Left lobe of liver (tissue), 2 donors: ENCODE measurements around the gene CACNA1B. TPM values are rescaled to one million over a fixed set of nuclear protein-coding genes. Genes with fewer than 3 reads are reported as not detected.

Experiments used
- ATAC-seq: fragments of 200-7000 bp; cut with Tn5 transposase; one replicate; pipeline ENCODE4 v1.9.1; 2020; ENCODE audit warnings: mild to moderate bottlenecking, moderate library complexity
- DNase-seq: peaks from one replicate; pipeline ENCODE4 v3.0.0-alpha.2; 2020; ENCODE audit warnings: low spot score
- total RNA-seq: library from RNA; stranded (reverse); gene quantifications from one replicate; pipeline ENCODE4 v1.2.1, GENCODE V29; 2021
- donor health status: DM: no; HTN: no; CAD: no; lungs with moderate emphysema.
- donor health status: DM: no; HTN: yes; CAD: no.

Gene CACNA1B
- total RNA-seq, 1 donor from 2014 or later, result not detected

DNA sequence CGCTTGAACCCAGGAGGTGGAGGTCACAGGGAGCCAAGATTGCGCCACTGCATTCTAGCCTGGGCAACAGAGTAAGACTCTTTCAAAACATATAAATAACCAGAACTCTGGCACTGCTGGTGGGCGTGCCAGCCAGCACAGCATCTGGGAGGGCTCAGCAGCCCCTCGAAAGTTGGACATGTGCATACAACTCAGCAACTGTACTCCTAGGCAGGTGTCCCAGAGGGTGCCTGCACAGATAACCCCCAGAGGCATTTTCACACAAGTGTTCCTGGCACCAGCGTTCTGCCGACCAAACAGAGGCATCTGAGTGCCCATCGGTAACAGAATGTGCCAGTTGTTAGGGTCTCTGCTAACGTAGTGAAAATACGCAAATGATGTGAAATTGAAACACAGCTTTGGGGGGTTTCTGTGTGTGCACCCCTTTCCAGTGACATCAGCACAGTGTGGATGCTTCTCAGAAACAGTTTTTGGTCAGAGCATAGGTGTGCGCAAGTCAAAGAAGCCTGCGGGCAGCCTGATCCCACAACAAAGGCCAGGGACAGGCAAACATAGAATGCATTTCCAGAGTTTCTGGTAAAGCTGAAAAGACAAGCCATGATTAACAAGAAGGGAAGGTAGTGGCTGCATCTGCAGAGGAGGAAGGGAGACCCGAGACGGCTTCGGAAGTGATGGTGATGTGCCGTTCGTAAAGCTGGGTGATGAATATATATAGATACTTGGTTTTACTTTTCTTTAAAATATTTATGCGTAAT is 190.2 kb downstream of the CACNA1B start:
- DNase-seq, result peak; percentile 28

DNA sequence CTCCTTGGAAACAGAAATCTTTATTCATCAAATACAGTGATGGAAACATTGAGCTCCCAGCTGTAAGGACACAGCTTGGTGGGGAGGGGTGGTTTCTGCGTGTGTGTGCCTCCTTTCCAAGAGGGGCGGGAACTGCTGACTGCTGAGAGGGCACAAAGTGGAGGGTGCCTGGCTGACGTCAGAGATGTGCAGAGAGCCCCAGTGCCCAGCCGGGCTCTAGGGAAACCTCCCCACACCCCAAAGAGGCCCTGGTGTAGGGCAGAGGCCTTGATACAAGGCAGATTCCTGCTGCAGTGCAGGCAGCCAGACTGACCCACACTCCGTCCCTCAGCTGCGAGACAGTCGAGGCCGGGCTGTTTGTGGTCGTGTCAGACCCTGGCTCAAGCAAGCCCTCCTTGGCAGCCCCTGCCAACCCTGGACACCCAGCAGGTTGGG is 191.0 kb downstream of the CACNA1B start:
- ATAC-seq, result no peak
- DNase-seq, result peak; percentile 28

More for the DNA sequence above, 190.2 kb downstream of the CACNA1B start:
- no peak for ATAC-seq

DNA sequence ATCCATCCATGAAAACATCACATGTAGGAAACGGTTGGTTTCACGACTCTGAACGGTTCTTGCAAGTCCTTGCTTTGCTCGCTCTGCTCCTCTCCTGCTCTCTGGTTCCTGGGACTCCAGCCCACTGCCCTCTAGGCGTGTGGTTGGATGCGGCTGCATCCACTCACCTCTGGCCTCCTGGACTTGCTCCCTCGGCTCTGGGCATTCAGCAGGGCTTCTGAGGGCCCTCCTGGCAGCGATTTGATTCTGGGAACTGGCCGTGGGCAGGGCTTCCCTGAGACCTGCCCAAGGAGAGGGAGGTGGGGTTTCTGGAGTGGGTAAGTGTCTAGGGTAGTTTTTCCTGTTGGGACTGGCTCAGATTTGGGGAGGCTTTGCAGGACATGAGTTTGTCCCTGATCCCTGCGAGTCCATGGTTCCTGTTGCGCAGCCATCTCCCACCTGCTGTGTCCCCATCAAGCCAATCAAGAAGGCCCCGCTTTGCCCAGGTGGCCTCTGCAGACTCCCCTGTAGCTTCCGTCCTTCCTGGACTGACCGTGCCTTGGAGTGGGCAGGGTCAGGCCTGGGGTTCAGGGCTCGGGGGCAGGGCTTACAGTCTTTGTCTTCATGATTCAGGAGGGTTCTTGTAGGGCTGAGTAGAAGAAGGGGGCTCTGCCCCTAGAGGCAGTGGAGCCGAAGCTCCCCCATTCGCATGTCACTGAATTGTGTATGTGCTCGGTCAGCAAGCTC is 192.3 kb downstream of the CACNA1B start:
- ATAC-seq, result no peak
- peak; percentile 19 for DNase-seq

DNA sequence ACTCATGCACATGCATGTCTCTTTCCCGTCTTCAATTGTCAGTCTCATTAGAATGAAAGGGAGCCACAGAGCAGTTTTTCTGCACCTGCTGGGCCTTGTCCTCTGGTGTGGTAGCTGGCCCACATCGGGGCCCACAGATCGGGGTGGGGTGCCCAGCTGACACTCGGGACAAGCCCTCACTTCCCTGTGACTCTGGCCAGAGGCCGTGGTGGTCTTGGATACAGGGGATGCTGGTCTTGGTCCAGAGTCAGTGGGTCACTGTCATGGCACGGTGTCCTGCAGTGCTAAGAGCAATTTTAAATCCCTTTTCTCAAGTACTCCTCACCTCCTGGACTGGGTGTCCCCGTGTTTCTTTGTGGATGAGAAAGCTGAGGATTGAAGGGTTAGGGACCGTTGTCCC is 193.2 kb downstream of the CACNA1B start:
- ATAC-seq (no peak), DNase-seq (peak; percentile 35)

DNA sequence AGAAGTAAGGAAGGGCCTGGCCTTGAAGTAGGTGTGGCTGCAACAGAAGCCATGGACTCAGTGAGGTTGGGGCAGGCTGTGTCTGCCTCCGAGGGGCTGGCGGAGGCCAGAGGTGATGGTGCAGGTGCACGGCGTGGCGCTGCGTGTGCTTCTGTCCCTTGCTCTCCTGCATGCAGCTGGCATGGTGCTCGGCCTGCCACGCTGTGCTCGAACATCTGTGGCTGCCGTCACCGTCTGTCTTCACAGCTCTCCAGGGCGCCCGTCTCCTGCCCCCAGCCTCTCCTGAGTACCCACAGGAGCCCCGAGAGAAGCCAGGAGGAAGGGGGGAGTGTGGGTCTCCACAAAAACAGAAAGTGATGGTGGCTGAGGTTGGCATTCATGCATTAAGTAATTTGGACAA is 193.7 kb downstream of the CACNA1B start:
- no peak for ATAC-seq
- no peak for DNase-seq

DNA sequence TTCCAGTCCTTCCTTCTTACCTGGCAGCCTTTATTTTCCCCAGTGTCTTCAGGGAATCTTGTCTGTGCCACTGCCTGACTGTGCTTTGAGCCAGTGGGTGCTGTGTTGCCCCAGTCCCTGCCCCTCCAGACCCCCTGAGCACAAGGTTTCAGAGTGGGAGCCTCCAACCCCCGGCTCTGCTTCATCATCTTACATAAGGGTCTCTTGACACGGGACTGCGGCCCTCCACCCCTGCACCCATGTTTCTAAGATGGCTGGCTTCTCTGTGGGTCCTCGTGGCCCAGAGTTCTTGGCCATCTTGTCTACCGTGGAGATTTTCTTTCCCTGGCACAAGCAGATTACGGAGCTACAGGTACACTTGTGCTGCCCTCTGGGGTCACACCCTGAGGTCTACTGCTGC is 194.1 kb downstream of the CACNA1B start:
- ATAC-seq (no peak), DNase-seq (peak; percentile 27)

DNA sequence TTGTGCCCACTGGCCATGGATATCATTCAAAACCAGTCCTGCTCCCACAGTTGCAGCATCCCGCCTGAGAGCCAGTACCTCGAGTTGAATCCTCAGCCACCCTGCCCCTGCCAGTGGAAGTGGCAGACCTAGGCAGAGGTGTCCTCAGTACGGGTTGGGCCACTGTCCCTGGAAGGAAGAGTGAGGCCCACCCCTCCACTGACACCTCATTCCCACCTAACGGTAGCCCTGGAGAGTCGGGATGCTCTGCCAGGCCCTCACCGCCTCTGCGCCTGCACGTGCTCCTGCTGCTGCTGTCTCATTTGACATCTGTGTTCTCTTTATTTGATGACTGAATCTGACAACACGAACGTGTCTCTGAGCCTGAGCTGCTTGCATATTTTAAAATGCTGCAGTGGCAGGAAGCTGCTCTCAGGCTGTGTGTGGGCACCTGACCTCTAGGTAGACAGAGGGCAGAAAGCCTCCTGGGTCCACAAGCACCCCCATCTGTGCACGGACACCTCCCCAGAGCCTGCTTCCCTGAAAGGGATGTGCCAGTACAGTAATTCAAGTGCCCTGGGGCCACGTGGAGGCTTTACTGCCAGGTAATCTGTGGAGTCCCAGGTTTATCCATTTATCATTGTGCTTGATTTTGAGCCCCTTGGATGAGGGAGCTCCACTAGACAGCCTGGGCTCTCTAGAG is 194.7 kb downstream of the CACNA1B start:
- DNase-seq (peak; percentile 37), ATAC-seq (no peak)

DNA sequence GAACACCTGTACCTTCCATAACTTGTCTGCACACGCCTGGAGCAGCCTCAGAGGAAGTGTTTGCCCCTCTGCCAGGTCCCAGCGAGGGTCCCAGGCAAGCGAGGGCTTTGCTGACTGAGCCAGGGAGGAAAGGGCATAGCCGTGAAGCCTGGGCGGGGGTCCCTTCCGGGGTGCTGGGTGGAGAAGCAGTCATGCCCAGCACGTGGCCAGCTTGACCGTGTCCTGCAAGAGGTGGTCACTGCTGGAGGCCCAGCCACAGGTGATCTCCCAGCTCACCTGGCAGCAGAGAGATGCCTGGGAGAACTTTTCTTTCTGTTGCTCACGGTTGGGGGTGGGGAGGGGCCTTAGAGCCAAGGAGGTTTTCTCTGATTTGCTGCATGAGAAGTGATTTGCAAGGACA is 195.3 kb downstream of the CACNA1B start:
- DNase-seq (peak; percentile 33), ATAC-seq (no peak)

DNA sequence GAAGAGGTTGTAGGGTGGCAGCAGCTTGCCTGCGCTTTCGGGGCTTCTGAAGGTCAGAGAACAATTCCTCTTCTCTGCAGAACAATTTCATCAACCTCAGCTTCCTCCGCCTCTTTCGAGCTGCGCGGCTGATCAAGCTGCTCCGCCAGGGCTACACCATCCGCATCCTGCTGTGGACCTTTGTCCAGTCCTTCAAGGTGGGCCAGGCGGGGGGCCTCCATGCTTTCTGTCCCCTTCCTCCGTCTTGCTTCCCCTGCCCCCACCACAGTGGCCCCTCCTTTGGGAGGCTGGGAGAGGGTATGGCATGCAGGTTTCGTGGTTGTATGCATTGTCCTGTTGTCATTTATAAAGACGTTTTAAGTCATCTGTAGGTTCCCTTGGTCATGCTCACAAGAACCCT is 195.8 kb downstream of the CACNA1B start:
- ATAC-seq (no peak), DNase-seq (peak; percentile 32)

DNA sequence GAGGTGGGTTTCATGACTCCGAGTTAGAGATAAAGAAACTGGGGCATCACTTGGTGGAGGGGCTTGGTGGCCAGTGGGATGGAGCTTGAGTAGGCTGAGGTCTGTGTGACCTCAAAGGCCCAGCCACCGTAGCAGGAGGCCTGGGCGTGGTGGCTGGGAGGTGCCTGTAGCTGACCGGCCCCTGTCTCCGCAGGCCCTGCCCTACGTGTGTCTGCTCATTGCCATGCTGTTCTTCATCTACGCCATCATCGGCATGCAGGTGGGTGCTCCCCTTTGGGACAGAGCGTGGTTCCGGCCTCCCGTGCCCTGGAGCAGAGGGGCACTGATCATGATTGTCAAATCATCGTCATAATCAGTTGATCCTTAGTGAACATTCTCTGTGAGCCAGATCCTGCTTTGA is 196.2 kb downstream of the CACNA1B start:
- DNase-seq, result peak; percentile 33
- ATAC-seq, result no peak

DNA sequence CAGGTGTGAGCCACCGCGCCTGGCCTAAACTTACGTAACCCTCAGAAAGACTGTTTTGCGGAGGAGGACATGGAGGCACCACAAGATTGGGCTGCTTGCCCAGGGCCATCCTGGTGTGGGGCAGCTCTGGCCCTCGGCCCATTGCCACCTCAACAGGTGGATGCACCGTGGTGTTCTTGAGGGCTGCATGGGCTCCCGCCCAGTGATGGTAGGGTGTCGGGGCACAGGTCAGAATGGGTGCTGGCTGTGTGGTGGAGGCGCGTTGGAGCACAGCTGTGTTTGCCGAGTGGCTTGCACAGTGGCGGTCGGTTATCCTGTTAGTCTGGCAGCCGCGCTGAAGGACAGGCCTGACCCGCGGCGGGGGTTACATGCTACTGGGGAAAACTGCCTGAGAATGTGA is 196.9 kb downstream of the CACNA1B start:
- no peak for ATAC-seq
- peak; percentile 37 for DNase-seq

DNA sequence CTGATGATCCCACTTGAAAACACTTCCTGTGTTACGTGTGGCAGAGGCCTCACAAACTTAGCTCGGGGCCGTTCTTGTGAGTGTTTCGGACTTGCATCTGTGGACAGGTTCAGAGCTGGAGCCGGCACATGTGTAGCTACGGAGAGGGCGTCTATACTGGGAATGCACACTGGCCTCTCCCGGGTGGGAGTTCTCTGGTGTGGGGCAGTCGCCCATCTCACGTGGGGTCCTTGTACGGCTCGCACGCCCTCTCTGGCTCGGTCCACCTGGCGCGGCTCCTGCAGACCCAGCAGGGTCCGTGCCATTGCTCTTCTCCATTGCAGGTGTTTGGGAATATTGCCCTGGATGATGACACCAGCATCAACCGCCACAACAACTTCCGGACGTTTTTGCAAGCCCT is 197.9 kb downstream of the CACNA1B start:
- peak; percentile 26 for DNase-seq
- no peak for ATAC-seq

DNA sequence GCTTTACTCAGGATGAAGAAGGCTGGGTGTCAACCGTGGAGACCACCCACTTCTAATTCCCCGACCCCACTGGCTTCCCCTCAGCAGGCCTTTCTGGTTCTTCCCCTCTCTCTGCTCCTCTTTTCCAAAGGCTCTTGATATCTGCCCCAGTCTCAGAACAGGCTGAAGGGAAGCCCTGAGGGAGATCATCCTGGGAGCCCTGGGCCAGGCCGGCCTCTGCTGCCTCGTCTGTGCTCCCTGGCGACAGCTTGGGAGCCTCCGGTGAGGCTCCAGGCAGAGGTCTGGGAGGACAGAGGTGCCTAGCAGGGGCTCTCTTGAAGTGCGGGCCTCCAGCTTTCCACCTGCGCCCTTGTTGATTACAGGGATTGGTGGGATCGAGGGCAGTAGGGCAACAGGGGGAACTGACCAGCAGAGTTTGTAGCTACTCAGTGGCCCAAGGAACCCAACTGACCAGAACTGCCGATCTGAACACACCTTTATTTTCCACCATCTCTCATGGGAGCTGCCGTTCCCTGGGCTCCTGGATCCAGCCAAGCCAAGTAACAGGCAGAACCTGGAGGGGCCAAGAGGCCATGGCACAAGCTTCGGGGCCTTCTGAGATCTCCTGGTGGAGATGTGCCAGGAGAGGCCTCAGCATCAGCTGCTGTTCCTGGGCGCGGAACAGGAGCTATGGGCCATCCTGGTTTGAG is 198.5 kb downstream of the CACNA1B start:
- ATAC-seq (no peak), DNase-seq (peak; percentile 30)

DNA sequence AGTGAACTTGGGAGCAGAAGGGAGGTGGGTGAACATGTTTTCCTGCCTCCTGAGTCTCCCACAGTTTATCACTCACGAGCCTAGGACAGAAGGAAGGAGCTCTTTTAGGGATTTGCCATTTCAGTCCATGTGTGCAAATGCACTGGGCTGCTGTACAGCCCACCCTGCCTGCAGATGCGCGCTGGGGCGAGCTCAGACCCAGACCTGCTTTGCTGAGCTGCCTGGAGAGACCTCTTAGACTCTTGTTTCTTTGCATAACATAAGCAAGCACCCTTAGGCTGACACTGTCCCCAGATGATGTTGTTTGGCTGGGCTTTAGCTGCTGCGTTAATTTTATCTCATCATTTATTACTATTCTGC is 199.0 kb downstream of the CACNA1B start:
- DNase-seq (no peak), ATAC-seq (no peak)

DNA sequence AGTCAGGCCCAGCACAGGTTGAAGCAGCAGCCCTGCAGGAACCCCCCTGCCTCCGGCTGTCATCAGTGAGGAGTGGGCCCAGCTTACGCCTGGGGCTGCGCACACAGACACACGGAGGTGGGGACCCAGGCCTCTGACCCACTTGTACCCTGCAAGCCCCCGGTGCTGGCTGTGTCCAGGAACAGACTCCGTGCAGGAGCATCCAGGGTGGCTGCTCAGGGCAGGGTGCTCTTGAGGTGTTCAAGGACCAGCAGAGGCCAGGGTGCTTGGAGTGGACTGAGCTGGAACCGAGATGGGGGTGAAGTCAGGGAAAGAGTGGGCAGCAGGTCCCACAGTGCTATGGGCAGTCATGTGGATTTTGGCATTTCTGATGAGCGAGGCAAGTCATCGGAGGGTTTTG is 199.5 kb downstream of the CACNA1B start:
- DNase-seq (peak; percentile 28), ATAC-seq (no peak)

DNA sequence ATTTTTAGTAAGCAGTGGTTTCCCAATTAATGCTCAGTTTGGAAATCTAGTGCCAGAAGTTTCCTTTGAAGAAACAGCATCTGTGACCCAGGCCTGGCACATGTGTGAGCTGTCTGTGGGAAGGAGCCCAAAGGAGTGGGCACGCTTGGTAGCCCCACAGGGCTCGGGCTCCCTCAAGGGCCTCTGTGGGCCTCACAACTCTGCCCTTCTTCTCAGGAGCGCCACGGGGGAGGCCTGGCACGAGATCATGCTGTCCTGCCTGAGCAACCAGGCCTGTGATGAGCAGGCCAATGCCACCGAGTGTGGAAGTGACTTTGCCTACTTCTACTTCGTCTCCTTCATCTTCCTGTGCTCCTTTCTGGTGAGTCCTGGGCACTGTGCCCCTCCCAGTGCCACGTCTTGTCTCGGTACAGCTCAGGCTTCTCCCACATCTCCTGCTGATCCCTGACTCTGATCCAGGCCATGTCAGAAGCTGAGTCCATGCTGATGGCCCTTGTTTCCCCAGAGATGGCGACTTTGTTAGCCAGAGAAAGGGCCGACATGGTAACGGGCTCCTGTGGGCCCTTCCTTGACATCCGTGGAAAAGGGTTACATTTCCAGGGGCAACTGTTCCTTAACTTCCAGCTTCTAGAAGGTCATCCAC is 200.4 kb downstream of the CACNA1B start:
- DNase-seq, result peak; percentile 12
- no peak for ATAC-seq

DNA sequence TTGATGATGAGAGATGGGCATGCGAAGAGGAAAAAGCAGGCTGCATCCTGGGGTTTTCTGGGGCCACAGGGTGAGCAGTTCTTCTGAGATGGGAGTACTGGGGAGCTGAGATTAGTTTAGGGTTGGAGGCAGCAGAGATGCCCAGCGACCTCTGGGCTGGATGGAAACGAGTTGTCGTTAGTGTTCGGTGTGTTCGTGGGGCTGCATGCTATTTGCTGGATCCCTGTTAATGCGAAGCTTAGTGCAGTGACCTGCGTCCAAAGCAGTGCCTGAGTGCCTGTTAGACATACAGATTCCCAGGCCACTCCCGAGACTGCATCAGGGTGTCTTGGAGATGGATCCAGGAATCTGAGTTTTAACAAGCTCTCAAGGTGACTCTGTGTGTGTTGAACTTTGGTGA is 201.3 kb downstream of the CACNA1B start:
- no peak for ATAC-seq
- DNase-seq, result peak; percentile 14

DNA sequence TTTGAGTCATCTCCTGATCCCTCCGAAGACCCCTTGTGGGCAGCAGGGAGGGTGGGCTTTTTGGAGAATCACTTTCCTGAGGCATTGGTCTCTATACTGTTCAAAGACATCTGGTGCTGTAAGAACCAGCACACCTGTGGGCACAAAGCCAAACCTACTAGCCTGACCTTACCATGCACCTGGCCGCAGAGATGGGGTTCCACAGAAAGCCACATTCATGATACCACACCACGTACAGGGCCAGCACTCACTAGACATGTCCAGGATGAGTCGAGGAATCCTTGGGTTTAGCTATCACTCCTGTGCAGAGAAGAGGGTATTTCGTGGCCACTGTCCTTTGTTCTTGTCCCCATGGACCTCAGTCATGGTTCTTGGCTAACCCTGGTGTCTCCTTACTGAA is 203.4 kb downstream of the CACNA1B start:
- no peak for ATAC-seq

DNA sequence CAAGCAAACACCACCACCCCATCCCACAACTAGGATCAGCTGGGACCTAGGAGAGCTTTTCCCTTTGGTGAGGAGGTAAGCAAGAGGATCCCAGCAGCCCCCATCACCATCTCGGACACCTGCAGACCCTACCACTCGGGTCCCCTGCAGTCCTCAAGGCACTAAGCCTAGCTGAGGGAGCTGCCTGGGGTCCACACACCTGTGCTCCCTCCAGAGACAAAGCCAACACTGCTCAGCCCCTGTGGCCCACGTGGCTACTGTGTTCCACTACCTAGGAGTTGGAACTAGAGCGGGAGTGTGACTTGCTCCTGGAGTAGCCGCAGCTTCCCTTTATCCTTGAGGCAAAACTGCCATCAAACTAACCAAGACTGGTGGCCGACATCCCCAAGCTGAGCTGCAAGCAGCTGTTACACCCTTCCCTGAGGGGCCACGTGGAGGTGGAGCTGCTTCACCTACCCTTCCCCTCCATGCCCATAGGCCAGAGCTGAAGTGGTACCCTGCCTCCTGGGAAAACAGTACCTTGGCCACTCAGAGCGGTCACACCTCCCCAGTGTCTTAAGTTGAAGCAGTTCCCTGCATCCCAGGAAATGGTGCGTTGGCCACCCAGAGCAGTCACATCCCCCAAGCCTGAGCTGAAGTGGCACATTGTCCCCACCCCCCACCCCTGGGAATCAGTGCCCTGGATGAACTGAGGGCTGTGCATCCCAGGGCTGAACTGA is 205.5 kb downstream of the CACNA1B start:
- ATAC-seq (no peak), DNase-seq (peak; percentile 33)

More for the DNA sequence above, 203.4 kb downstream of the CACNA1B start:
- peak; percentile 33 for DNase-seq

DNA sequence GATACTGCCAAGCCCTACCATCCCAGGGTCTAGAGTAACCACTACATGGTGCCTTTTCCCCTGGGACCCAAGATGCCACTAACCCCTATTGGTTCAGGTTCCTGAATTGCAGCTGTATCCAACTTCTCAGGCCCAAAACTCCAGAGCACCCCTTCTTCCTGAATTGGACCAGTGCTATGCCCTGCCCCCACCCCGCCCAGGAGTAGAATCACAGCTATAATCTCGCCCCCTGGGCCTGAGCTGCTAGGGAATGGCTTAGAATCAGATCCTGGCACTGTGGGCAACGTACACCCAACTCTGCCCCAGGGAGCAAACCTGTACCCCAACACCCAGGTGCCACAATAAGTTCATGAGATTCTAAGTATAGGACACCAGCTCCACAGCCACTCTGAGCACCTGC is 206.3 kb downstream of the CACNA1B start:
- ATAC-seq (no peak), DNase-seq (peak; percentile 31)
